Measurements from ENCODE around the gene HHIP. TPM values are rescaled to one million over a fixed set of nuclear protein-coding genes. Genes with fewer than 3 reads are reported as not detected.

The HHIP gene
- total RNA-seq, 1 experiment from 2014 or later: not detected

DNA sequence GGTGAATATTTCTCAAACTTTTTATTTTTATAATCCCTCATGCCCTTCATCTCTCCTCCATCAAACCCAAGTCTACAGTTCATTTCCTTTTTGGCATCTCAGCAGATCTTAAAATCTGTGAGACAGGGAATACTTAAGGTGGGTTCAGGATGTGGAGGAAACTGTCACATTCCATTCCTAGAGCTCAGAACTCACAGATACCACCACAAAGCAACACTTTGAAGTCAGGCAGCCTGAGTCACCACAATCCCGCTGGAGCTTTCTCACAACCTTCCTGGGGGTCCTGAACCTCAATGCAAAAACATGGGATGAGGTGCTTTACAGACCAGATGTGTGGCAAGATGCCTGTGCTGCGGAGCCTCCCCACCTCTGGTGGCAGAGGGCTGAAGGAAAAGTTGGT lies 63.2 kb downstream of the HHIP start:
- no peak for DNase-seq (ENCODE audit: low spot score)

- DNase-seq (ENCODE audit: low spot score): no peak
These were observed 64.0 kb downstream of the HHIP start for GRCh38 chr4:144709793-144710525.

DNA sequence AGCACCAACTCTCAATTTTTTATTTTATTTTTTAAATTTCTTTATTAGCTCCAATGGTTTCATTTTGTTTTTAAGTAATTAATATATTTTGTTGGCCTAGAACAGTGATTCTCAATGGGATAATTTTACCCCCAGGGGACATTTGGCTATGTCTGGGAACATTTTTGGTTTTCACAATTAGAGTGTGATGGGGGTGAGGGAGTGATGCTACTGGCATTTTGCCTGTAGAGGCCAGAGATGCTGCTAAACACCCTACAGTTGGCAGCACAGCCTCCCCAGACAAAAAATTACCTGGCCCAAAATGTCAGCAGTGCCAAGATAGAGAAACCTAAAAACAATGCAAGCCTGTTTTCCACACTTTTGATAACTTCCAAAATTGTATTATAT lies 64.6 kb downstream of the HHIP start:
- no peak for DNase-seq (ENCODE audit: low spot score)

- no peak for DNase-seq (ENCODE audit: low spot score)
These were observed 65.9 kb downstream of the HHIP start for GRCh38 chr4:144711700-144712456.

DNA sequence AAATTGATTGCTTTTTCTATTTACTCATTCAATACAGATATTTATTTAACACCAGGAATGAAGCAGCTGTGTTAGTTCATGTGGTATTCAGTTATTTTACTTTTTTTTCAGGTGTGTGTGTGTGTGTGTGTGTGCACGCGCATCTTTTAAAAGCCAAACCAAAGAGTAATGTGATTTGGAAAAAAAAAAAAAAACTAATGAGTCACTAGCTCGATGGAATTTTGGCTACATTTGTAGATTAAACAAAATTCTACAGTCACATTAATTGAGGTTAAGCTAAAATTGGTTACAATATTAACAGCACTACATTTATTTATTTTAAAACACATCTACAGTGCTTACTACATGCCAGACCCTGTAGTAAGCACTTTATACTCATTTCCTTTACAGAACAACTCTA lies 66.8 kb downstream of the HHIP start:
- DNase-seq (ENCODE audit: low spot score): no peak

- no peak for DNase-seq (ENCODE audit: low spot score)
These were observed 68.2 kb downstream of the HHIP start for GRCh38 chr4:144714166-144714565.

DNA sequence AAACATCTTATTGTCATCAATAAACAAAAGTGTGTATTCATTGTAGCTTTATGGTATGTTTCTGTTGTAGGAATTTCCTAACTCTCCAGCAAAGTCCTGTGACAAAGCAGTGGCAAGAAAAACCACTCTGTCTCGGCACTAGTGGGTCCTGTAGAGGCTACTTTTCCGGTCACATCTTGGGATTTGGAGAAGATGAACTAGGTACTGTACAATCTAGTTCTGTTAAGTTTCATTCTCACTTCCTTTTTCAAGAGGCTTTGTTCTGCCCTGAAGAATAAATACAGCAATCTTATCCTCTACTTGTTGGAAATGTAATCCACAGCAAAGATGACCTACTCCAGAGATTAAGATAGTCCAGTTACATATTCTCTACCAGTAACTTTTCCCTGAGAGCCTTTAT lies 69.3 kb downstream of the HHIP start:
- no peak for DNase-seq (ENCODE audit: low spot score)

- no peak for DNase-seq (ENCODE audit: low spot score)
These were observed 70.8 kb downstream of the HHIP start for GRCh38 chr4:144716778-144717177.

DNA sequence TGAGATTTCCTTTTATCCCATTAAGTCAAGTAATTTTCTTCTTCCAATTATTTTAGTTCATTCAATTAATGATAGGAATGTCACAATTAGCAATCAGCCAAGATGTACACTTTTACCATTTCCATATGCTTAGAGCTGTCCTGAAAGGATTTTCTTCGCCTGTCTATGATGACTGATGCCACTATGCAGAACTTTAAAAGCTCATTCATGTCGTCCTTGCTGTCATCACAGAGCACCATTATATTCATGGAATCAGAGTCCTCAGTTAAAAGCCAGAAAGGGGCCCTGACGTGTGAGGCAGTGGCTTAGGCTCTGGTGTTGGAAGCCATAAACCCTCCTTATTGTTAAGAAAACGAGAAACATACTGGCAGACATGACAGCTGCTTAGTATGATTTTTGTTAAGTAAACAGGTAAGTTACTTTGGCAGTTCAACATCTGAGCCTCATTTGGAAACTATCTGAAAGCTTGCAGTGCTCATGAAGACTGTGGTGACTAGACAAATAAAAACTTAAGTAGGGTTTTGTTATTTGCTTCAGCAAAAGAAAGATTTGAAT lies 73.1 kb downstream of the HHIP start:
- no peak for DNase-seq (ENCODE audit: low spot score)

DNA sequence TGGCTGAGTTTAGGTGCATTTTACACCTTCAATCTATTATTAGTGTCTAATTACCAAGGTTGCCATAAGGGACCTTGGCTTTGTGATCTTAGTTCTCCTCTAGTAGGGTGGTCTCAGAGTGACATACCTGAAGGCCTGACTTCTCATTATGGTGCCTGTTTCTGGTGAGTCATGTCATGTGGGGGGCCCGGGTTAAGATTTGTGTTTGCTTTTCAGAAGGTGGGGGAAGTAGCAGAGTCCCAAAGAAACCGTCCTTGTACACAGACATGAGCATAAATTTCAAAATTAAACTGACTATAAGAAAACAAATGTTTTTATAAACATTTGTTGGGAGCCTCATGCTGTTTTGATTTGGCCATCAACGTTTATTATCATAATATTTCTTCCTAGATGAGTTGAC lies 74.5 kb downstream of the HHIP start:
- DNase-seq (ENCODE audit: low spot score): no peak

DNA sequence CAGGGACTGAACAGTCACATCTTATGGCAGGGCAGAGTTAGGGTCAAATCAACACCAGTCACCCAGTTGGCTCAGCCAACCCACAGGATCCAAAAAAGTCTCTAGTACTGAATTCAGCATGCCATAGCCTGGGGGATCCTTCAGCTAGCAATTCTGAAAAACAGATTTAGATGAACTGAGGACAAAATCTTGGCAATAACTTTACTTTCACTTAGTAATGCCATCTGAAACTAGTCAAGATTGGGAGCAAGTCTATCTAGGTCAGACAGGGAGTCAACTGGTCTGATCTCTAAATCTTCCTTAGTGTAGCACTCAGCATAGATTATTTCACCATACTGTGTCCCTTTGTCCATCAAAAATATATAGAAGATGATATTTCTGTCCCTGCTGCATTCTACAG lies 76.0 kb downstream of the HHIP start:
- no peak for DNase-seq (ENCODE audit: low spot score)

- DNase-seq (ENCODE audit: low spot score): no peak
These were observed 77.5 kb downstream of the HHIP start for GRCh38 chr4:144723471-144723870.

GRCh38 chr4:144729175-144729574 lies 83.2 kb downstream of the HHIP start:
- no peak for DNase-seq (ENCODE audit: low spot score)

- no peak for DNase-seq (ENCODE audit: low spot score)
These were observed 86.8 kb downstream of the HHIP start for GRCh38 chr4:144732584-144733428.

- DNase-seq (ENCODE audit: low spot score): no peak
These were observed 87.6 kb downstream of the HHIP start for GRCh38 chr4:144733566-144733965.

DNA sequence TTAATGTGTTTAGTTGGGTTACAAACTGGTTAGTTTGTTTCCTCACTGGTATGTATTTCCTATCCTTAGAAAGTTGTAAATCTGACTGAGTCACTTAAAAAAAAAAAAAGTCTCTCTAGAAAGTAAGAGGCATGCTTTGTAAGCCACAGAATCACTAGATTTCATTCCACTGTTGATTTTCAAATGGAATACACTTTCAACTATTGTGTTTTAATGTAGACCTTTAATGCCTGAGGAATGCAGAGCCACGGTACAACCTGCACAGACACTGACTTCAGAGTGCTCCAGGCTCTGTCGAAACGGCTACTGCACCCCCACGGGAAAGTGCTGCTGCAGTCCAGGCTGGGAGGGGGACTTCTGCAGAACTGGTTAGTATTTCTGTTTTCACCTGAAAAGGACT lies 88.6 kb downstream of the HHIP start:
- no peak for DNase-seq (ENCODE audit: low spot score)

DNA sequence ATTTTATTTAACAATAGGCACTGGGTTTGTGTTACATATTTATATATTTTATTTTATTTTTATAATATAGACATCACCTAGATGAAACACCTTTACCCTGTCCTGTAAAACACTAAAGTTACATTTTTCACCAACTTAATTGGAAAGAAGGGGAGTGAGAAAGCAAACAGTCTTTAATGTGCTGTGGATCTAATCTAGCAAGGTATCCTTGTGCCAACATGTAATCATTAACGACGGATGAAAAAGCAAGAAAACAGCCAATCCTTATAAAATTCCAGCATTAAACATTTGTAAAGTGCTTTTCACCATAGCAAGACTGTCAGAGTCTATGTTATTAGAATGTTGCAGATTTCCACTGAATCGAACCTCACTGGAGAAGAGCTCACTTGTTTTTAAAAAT lies 92.7 kb downstream of the HHIP start:
- no peak for DNase-seq (ENCODE audit: low spot score)

DNA sequence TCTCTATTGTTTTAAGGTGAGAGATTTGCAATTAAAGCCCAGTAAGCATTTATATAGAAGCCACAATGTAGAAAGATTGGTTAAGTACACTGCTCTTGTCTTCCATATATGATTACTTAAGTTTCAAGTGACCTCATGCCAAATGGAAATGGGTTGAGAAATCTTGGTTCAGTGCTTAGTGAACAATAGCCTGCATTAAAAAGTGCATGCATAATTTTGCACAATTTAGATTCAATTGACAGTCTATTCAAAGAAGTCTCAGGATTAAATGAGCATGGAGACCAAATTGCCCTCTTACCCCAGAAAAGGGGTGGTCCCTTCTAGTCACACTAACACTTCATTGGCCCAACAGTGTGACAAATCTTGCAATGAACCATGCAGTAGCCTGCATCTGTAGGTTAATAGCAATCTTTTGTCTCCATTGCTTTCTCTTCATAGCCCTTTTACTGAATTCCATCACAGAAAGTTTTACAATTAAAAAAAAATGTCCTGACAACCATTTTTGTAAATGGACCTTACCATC lies 93.6 kb downstream of the HHIP start:
- no peak for DNase-seq (ENCODE audit: low spot score)

DNA sequence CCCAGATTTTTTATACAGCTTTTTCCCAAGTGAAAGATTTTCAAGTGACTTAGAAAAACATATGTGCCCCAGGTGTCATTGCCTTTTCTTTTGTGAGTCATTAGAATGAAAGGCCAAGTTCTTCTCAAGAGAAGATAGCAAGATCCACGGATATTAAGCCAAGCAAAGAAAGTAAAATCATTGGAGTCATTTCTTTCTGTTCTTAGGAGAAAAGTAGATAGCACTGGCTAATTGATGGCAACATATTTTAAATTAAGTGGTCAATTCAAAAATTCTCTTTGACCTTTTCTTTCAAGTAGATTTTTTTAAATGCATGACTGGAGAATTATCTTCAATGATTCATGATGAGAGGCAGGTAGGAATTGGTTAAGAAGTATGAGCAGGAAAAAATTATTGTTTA lies 94.4 kb downstream of the HHIP start:
- no peak for DNase-seq (ENCODE audit: low spot score)

GRCh38 chr4:144748814-144749555 lies 103.0 kb downstream of the HHIP start:
- no peak for DNase-seq (ENCODE audit: low spot score)

DNA sequence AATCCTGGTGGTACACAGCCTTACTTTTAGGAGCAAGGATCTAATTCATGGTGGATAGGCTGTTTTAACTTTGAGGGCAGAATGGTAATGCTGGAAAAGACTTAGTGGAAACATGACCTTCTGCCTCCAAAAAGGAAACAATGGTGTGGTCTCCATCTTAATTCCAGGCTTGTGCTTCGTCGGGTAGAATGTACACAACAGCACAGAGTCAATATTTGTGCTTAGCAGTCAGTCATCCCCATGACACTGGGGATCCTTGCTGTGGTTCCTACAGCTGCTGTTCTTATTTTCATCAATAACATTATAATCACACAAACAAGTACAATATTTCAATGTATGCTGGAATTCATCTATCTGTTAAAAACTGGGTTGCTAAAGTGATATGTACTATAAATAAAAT lies 104.4 kb downstream of the HHIP start:
- DNase-seq (ENCODE audit: low spot score): no peak
